Sciatic nerve (tissue), 2 donors: Measurements from ENCODE around the gene ST6GALNAC4. TPM values are rescaled to one million over a fixed set of nuclear protein-coding genes. Genes with fewer than 3 reads are reported as not detected.

Experiments used
- ATAC-seq: fragments of 200-7000 bp; cut with Tn5 transposase; one replicate; pipeline ENCODE4 v1.9.1; 2020; ENCODE audit warnings: mild to moderate bottlenecking, moderate library complexity
- DNase-seq: peaks from one replicate; pipeline ENCODE4 v3.0.0-alpha.2; 2020; ENCODE audit warnings: low spot score
- intact Hi-C: fragments of 100-400 bp; cut with DNase I; formaldehyde crosslinking; loops from one replicate; pipeline ENCODE4 v1.14.2; 2022
- total RNA-seq: library from RNA; stranded (reverse); fragmentation: NEBNext Ultra II Directional; extraction: Animal tissue kit (Norgen Biotek cat#: 25700); gene quantifications from one replicate; pipeline ENCODE4 v1.2.1, GENCODE V29; 2021
- donor health status: DM: no; HTN: no; CAD: no.
- donor health status: DM: no; HTN: no; CAD: no.

Gene ST6GALNAC4
- total RNA-seq, 1 donor from 2014 or later = 19.6 TPM

GRCh38 chr9:127935765-127936221, 19.0 kb upstream of the ST6GALNAC4 start:
- intact Hi-C loops = no loop called here

GRCh38 chr9:127934986-127935385, 18.1 kb upstream of the ST6GALNAC4 start:
- ATAC-seq (no peak), DNase-seq (no peak)
- intact Hi-C loops = no loop called here

More at GRCh38 chr9:127935765-127936221, 19.0 kb upstream of the ST6GALNAC4 start:
- ATAC-seq = no peak
- DNase-seq = no peak

- intact Hi-C loops = no loop called here
- no peak for ATAC-seq
- DNase-seq = no peak
Observed at GRCh38 chr9:127934248-127934647, 17.4 kb upstream of the ST6GALNAC4 start.

- DNase-seq (no peak), ATAC-seq (peak; percentile 33)
- intact Hi-C loops = no loop called here
Observed at GRCh38 chr9:127931092-127931881, 14.4 kb upstream of the ST6GALNAC4 start.

- DNase-seq (peak; percentile 90), ATAC-seq (peak; percentile 88)
- intact Hi-C loops = no loop called here
Observed at GRCh38 chr9:127930231-127931091, 13.6 kb upstream of the ST6GALNAC4 start, which contains the start of gene PIP5KL1. Gene PIP5KL1, minus strand, starts transcription at chr9:127930777. Its CDS starts 25 bp downstream, at chr9:127930752.

- ATAC-seq (no peak), DNase-seq (no peak)
- intact Hi-C loops = loop anchor here (5.0 kb wide), 1 partner anchor 192 kb away; the partner anchor contains the start of gene TOR2A
Observed at GRCh38 chr9:127929625-127929979, 12.8 kb upstream of the ST6GALNAC4 start.

- DNase-seq = no peak
- no peak for ATAC-seq
- intact Hi-C loops = loop anchor here (5.0 kb wide), 1 partner anchor 192 kb away; the partner anchor contains the start of gene TOR2A
Observed at GRCh38 chr9:127928676-127929624, 12.1 kb upstream of the ST6GALNAC4 start.

GRCh38 chr9:127927988-127928675, 11.3 kb upstream of the ST6GALNAC4 start:
- intact Hi-C loops = loop anchor here (5.0 kb wide), 1 partner anchor 191 kb away; the partner anchor contains the start of gene TOR2A
- ATAC-seq (no peak), DNase-seq (no peak)

GRCh38 chr9:127927201-127927987, 10.6 kb upstream of the ST6GALNAC4 start:
- ATAC-seq (no peak), DNase-seq (no peak)
- intact Hi-C loops = loop anchor here (5.0 kb wide), 1 partner anchor 190 kb away; the partner anchor contains the start of gene TOR2A

- DNase-seq = no peak
- ATAC-seq = no peak
- intact Hi-C loops = loop anchor here (5.0 kb wide), 1 partner anchor 190 kb away; the partner anchor contains the start of gene TOR2A
Observed at GRCh38 chr9:127926906-127927200, 10.0 kb upstream of the ST6GALNAC4 start.

GRCh38 chr9:127925959-127926905, 9.4 kb upstream of the ST6GALNAC4 start:
- DNase-seq (no peak), ATAC-seq (no peak)
- intact Hi-C loops = loop anchor here (5.0 kb wide), 1 partner anchor 189 kb away; the partner anchor contains the start of gene TOR2A

GRCh38 chr9:127924736-127925444, 8.0 kb upstream of the ST6GALNAC4 start:
- DNase-seq = no peak
- intact Hi-C loops = loop anchor here (5.0 kb wide), 2 partner anchors 188 to 333 kb away; partner anchors contain the start of gene TOR2A
- ATAC-seq = no peak

GRCh38 chr9:127923771-127924170, 6.9 kb upstream of the ST6GALNAC4 start:
- intact Hi-C loops = loop anchor here (5.0 kb wide), 1 partner anchor 331 kb away; no protein-coding TSS in a partner anchor
- no peak for ATAC-seq
- DNase-seq = no peak

GRCh38 chr9:127923046-127923445, 6.2 kb upstream of the ST6GALNAC4 start:
- ATAC-seq = no peak
- no peak for DNase-seq
- intact Hi-C loops = loop anchor here (5.0 kb wide), 1 partner anchor 331 kb away; no protein-coding TSS in a partner anchor

GRCh38 chr9:127921557-127922120, 4.8 kb upstream of the ST6GALNAC4 start:
- peak; percentile 89 for DNase-seq
- intact Hi-C loops = loop anchor here (5.0 kb wide), 1 partner anchor 329 kb away; no protein-coding TSS in a partner anchor
- peak; percentile 60 for ATAC-seq
